Progenitor cell of endocrine pancreas (in vitro differentiated cells): ENCODE results near the gene MRPL18. TPM values are rescaled to one million over a fixed set of nuclear protein-coding genes. Genes with fewer than 3 reads are reported as not detected.

ENCODE experiments used
- DNase-seq: peaks from one replicate; pipeline ENCODE4 v3.0.0; 2021; ENCODE audit warnings: low spot score; ENCODE audit not compliant: unreplicated experiment
- H3K27ac Mint-ChIP-seq: 2 replicates; pipeline ENCODE4 v1.8.0; 2021; ENCODE audit warnings: mild to moderate bottlenecking, moderate library complexity, mixed read lengths
- H3K27me3 Mint-ChIP-seq: 2 replicates; pipeline ENCODE4 v1.8.0; 2021; ENCODE audit warnings: mixed read lengths
- H3K36me3 Mint-ChIP-seq: 2 replicates; pipeline ENCODE4 v1.8.0; 2022; ENCODE audit warnings: mixed read lengths; ENCODE audit not compliant: insufficient read depth
- H3K4me1 Mint-ChIP-seq: 2 replicates; pipeline ENCODE4 v1.8.0; 2021; ENCODE audit warnings: low read depth, mixed read lengths
- H3K4me3 Mint-ChIP-seq: 2 replicates; pipeline ENCODE4 v1.8.0; 2021; ENCODE audit warnings: low read depth, mild to moderate bottlenecking, moderate library complexity, mixed read lengths
- H3K9me3 Mint-ChIP-seq: 2 replicates; pipeline ENCODE4 v1.8.0; 2021; ENCODE audit warnings: low read depth, mixed read lengths
- total RNA-seq: library from RNA; stranded (reverse); gene quantifications from 2 replicates; pipeline ENCODE4 v1.2.1, GENCODE V29; 2021
- TF ChIP-seq, protein P1 (sequence below): fragments of 200-600 bp; sonication (generic); IDR thresholded peaks from one replicate; pipeline ENCODE4 v1.5.0; 2021; ENCODE audit warnings: antibody characterized with exemption, mild to moderate bottlenecking; ENCODE audit not compliant: unreplicated experiment

Gene MRPL18
- total RNA-seq, 1 donor from 2014 or later = 45.0 TPM

DNA sequence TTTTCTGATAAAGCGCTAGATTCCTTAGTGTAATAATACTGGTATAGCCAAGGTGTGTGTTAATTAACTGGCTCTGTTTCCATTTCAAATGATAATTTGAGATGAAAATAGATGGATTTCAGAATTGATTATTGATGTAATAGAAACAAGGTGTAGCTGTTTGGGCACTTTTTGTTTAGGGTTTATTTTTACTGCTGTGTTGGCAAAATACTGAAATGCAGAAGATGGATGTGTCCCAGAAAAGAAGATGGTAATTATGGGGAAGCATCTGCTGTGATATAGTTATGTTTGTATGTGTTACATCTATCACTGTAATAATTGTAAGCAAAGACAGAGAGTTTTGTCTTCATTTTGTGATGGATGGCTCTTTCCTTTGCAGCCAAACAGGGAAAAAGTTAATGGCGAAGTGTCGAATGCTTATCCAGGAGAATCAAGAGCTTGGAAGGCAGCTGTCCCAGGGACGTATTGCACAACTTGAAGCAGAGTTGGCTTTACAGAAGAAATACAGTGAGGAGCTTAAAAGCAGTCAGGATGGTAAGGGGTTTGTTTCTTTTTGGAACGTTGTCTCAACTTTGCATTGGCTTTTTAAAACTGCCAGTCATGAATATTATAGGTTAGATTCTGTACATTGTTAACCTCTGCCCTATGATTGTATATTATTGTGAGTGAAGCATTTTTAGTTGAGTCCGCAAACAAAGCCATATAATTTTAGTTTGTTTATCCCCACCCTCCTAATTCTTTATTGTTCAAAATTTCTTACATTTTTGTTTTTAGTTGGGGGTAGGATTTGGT lies 37.0 kb upstream of the MRPL18 start:
- DNase-seq = no peak
- TF ChIP-seq, protein P1, sequence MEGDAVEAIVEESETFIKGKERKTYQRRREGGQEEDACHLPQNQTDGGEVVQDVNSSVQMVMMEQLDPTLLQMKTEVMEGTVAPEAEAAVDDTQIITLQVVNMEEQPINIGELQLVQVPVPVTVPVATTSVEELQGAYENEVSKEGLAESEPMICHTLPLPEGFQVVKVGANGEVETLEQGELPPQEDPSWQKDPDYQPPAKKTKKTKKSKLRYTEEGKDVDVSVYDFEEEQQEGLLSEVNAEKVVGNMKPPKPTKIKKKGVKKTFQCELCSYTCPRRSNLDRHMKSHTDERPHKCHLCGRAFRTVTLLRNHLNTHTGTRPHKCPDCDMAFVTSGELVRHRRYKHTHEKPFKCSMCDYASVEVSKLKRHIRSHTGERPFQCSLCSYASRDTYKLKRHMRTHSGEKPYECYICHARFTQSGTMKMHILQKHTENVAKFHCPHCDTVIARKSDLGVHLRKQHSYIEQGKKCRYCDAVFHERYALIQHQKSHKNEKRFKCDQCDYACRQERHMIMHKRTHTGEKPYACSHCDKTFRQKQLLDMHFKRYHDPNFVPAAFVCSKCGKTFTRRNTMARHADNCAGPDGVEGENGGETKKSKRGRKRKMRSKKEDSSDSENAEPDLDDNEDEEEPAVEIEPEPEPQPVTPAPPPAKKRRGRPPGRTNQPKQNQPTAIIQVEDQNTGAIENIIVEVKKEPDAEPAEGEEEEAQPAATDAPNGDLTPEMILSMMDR = no peak
- peak overlapping the region; percentile 69 for H3K27ac Mint-ChIP-seq
- no peaks in the 10 kb centered on the region for H3K27me3 Mint-ChIP-seq
- no peak overlapping the region for H3K4me3 Mint-ChIP-seq
- no peaks in the 10 kb centered on the region for H3K9me3 Mint-ChIP-seq
- H3K36me3 Mint-ChIP-seq = peaks cover 39% of the 10 kb centered on the region
- no peaks in the 10 kb centered on the region for H3K4me1 Mint-ChIP-seq

DNA sequence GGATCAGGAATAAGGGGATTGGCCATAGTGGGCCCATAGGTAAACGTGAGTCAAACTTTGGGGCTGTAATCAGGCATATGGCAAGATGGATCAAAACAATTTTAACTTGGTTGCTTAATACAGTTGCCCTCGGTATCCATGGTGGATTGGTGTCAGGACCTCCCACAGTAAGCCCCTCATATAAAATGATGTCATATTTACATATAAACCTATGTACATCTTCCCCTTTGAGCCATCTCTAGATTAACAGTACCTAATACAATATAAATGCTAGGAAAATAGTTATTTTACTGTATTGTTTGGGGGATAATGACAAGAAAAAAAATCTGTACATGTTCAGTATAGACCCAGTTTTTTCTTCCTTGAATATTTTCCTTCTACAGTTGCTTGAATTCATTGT lies 35.9 kb upstream of the MRPL18 start:
- peaks cover 37% of the 10 kb centered on the region for H3K36me3 Mint-ChIP-seq
- no peaks in the 10 kb centered on the region for H3K4me1 Mint-ChIP-seq
- TF ChIP-seq, protein P1 = no peak
- no peak overlapping the region for H3K27ac Mint-ChIP-seq
- no peak for DNase-seq
- no peaks in the 10 kb centered on the region for H3K27me3 Mint-ChIP-seq
- H3K9me3 Mint-ChIP-seq = no peaks in the 10 kb centered on the region
- no peak overlapping the region for H3K4me3 Mint-ChIP-seq

DNA sequence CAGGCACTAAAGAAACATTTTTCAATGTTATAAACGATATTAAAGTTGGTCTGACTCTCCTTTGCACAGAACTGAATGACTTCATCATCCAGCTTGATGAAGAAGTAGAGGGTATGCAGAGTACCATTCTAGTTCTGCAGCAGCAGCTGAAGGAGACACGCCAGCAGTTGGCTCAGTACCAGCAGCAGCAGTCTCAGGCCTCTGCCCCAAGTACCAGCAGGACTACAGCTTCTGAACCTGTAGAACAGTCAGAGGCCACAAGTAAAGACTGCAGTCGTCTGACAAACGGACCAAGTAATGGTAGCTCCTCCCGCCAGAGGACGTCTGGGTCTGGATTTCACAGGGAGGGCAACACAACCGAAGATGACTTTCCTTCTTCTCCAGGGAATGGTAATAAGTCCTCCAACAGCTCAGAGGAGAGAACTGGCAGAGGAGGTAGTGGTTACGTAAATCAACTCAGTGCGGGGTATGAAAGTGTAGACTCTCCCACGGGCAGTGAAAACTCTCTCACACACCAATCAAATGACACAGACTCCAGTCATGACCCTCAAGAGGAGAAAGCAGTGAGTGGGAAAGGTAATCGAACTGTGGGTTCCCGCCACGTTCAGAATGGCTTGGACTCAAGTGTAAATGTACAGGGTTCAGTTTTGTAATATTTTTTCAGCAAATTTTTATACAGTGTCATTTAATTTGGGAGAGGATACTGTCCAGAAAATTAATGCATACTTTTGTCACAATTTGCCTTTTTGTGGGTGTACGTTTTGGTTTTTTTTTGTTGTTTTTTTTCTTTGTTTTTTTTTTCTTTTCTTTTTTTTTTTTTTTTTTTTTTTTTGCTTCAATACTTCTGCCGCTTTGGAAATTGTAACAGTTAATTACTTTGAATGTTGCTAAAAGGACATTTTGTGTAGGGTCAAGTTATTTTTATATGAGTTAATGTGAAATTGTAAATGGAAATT lies 35.0 kb upstream of the MRPL18 start:
- H3K27ac Mint-ChIP-seq = peak overlapping the region; percentile 2

DNA sequence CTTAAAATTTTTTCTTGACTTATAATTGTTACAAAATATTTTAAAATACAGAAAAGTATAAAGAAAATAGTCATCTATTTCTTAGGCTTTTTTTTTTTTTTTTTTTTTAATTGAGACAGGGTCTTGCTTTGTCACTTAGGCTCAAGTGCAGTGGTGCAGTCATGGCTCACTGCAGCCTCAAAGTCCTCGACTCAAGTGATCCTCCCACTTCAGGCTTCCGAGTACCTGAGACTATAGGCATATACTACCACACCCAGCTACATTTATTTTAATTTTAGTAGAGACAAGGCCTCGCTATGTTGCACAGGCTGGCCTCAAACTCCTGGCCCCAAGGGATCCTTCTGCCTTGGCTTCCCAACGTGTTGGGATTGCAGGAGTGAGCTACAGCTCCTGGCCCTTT lies 33.8 kb upstream of the MRPL18 start:
- peaks cover 34% of the 10 kb centered on the region for H3K36me3 Mint-ChIP-seq
- H3K27me3 Mint-ChIP-seq = no peaks in the 10 kb centered on the region
- H3K4me3 Mint-ChIP-seq = no peak overlapping the region
- H3K27ac Mint-ChIP-seq = peak overlapping the region; percentile 37
- peaks cover 14% of the 10 kb centered on the region for H3K4me1 Mint-ChIP-seq
- no peaks in the 10 kb centered on the region for H3K9me3 Mint-ChIP-seq
- DNase-seq = no peak
- TF ChIP-seq, protein P1 = no peak

More for the DNA sequence above, 35.0 kb upstream of the MRPL18 start:
- H3K27me3 Mint-ChIP-seq = no peaks in the 10 kb centered on the region
- TF ChIP-seq, protein P1 = no peak
- H3K9me3 Mint-ChIP-seq = no peaks in the 10 kb centered on the region
- H3K4me1 Mint-ChIP-seq = peaks cover 5% of the 10 kb centered on the region
- peaks cover 36% of the 10 kb centered on the region for H3K36me3 Mint-ChIP-seq
- no peak for DNase-seq
- no peak overlapping the region for H3K4me3 Mint-ChIP-seq
